ENCODE measurements around the gene TRIM47.

The TRIM47 gene

GRCh38 chr17:75834928-75835653 is 43.3 kb downstream of the TRIM47 start:
- H3K4me1 ChIP-seq (ENCODE audit: insufficient read depth, low read length) = peaks cover 27% of the 10 kb centered on the region
- no peaks in the 10 kb centered on the region for H3K36me3 ChIP-seq (ENCODE audit: insufficient read depth, low read length)
- H3K9ac ChIP-seq (ENCODE audit: low read depth, low read length) = no peak overlapping the region
- H3K9me3 ChIP-seq (ENCODE audit: control insufficient read depth, insufficient read depth, low read length) = no peaks in the 10 kb centered on the region

DNA sequence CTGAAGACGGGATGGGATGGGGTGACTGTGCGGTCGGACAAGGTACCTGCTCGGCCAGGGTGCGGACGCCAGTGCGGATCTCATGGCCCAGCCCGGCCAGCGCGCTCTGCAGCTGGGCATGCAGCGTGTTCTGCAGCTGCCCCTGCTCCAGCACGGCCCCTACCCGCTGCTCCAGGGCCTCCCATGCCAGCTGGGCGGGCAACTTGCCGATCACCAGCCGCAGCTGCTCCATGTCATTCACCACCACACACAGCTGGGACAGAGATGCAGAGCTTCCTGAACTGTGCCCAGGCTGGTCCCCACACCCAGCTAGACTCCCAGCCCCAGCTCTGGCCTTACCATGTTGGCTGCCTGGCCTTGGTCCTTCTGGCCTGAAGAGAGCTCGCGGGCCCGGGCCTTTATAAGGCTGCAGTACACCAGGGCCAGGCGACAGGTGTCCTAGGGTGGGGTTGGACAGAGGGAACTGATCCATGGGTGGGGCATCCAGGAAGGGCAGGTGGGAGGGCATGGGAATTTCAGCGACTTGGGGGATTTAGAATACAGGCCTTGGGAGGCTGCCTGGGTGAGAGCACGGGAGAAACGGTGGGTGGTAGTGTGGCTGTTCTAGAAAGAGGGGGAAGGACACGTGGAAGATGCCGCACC is 44.0 kb downstream of the TRIM47 start:
- Histone ChIP-seq H3K4me1 (ENCODE audit: insufficient read depth, low read length) (peaks cover 27% of the 10 kb centered on the region), H3K36me3 (ENCODE audit: insufficient read depth, low read length) (no peaks in the 10 kb centered on the region), H3K9me3 (ENCODE audit: control insufficient read depth, insufficient read depth, low read length) (no peaks in the 10 kb centered on the region), H3K9ac (ENCODE audit: low read depth, low read length) (no peak overlapping the region)

GRCh38 chr17:75832652-75833400 is 45.6 kb downstream of the TRIM47 start:
- H3K9ac ChIP-seq (ENCODE audit: low read depth, low read length) = peak overlapping the region; percentile 28; the same call in 1 of the 2 replicates

DNA sequence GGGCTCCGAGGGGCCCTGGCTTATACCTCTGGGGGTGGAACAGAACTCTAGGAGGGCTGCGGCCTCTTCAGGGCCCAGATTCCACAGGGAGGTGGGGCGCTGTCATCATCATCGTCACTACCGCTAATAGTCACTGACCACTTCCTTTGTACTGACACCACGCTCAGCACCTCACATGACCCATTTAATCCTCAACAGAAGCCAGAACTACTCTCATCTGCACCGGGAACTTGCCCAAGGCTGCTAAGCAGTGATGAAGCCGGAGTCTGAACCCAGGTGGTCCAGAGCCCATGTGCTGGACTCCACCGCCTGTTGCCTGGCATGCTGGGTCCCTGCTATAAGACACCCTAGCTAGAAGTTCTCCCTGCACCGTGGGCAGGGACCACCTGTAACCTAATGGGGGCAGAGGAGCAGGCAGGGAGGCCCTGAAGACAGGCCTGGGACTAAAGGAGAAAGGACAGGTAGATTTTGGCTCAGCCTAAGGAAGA is 46.2 kb downstream of the TRIM47 start:
- H3K4me1 ChIP-seq (ENCODE audit: insufficient read depth, low read length) = peaks cover 36% of the 10 kb centered on the region
- no peaks in the 10 kb centered on the region for H3K9me3 ChIP-seq (ENCODE audit: control insufficient read depth, insufficient read depth, low read length)
- peak overlapping the region; percentile 28; the same call in 1 of the 2 replicates for H3K9ac ChIP-seq (ENCODE audit: low read depth, low read length)
- H3K36me3 ChIP-seq (ENCODE audit: insufficient read depth, low read length) = no peaks in the 10 kb centered on the region

More at GRCh38 chr17:75832652-75833400, 45.6 kb downstream of the TRIM47 start:
- Histone ChIP-seq H3K4me1 (ENCODE audit: insufficient read depth, low read length) (peaks cover 33% of the 10 kb centered on the region), H3K36me3 (ENCODE audit: insufficient read depth, low read length) (no peaks in the 10 kb centered on the region), H3K9me3 (ENCODE audit: control insufficient read depth, insufficient read depth, low read length) (no peaks in the 10 kb centered on the region)

- H3K36me3 ChIP-seq (ENCODE audit: insufficient read depth, low read length) = no peaks in the 10 kb centered on the region
- peaks cover 39% of the 10 kb centered on the region for H3K4me1 ChIP-seq (ENCODE audit: insufficient read depth, low read length)
- H3K9ac ChIP-seq (ENCODE audit: low read depth, low read length) = peak overlapping the region; percentile 31; the same call in 1 of the 2 replicates
- H3K9me3 ChIP-seq (ENCODE audit: control insufficient read depth, insufficient read depth, low read length) = no peaks in the 10 kb centered on the region
Observed at GRCh38 chr17:75831032-75831571, 47.3 kb downstream of the TRIM47 start.

DNA sequence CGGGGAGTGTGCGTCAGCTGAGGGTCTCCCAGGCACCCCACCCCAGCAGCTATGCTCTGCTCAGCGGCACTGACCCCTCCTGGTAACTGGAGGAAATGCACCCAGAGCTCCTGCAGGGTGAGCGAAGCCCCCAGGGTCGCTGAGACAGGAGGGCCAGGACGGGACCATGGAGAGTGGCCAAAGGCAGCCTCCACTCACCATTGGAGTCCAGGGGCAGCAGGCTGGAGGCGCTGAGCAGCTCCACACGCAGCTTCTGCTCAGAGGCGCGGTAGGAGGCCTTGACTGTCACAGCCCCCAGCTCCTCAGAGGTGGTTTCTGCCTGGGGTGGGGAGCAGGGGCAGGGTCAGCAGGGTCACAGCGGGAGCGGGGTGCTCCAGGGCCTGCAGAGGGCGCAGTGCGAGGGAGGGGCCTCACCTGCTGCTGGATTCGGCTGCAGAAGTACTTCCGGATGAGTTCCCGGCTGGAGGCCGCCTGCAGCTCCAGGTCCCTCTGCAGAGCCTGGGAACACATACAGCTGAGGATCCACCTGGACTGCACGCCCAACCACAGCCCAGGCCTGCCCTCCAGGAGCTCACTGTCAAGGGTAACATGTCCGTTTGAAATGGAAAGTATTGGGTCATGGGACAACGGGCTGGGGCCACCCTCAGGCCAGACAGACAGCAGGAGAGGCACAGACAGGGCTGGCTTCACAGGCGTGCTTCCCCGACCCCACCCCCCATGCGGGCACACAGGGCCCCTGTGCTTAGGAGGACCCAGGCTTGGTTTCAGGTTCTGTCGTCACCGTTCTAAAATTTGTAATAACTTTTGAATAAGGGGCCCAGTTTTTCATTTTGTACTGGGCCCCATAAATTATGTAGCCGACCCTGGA is 48.0 kb downstream of the TRIM47 start:
- H3K4me1 ChIP-seq (ENCODE audit: insufficient read depth, low read length) = peaks cover 39% of the 10 kb centered on the region
- no peaks in the 10 kb centered on the region for H3K9me3 ChIP-seq (ENCODE audit: control insufficient read depth, insufficient read depth, low read length)
- H3K9ac ChIP-seq (ENCODE audit: low read depth, low read length) = peak overlapping the region; percentile 31
- no peaks in the 10 kb centered on the region for H3K36me3 ChIP-seq (ENCODE audit: insufficient read depth, low read length)

GRCh38 chr17:75829747-75830146 is 48.6 kb downstream of the TRIM47 start:
- H3K36me3 ChIP-seq (ENCODE audit: insufficient read depth, low read length) = no peaks in the 10 kb centered on the region

GRCh38 chr17:75828741-75829140 is 49.6 kb downstream of the TRIM47 start:
- no peaks in the 10 kb centered on the region for H3K36me3 ChIP-seq (ENCODE audit: insufficient read depth, low read length)
- no peaks in the 10 kb centered on the region for H3K9me3 ChIP-seq (ENCODE audit: control insufficient read depth, insufficient read depth, low read length)
- H3K4me1 ChIP-seq (ENCODE audit: insufficient read depth, low read length) = peaks cover 34% of the 10 kb centered on the region
- H3K9ac ChIP-seq (ENCODE audit: low read depth, low read length) = no peak overlapping the region

More at GRCh38 chr17:75829747-75830146, 48.6 kb downstream of the TRIM47 start:
- Histone ChIP-seq H3K4me1 (ENCODE audit: insufficient read depth, low read length) (peaks cover 34% of the 10 kb centered on the region), H3K9me3 (ENCODE audit: control insufficient read depth, insufficient read depth, low read length) (no peaks in the 10 kb centered on the region), H3K9ac (ENCODE audit: low read depth, low read length) (peak overlapping the region; percentile 31; the same call in 1 of the 2 replicates)

- Histone ChIP-seq H3K9ac (ENCODE audit: low read depth, low read length) (peak overlapping the region; percentile 40; the same call in 1 of the 2 replicates), H3K9me3 (ENCODE audit: control insufficient read depth, insufficient read depth, low read length) (no peaks in the 10 kb centered on the region), H3K4me1 (ENCODE audit: insufficient read depth, low read length) (peaks cover 29% of the 10 kb centered on the region), H3K36me3 (ENCODE audit: insufficient read depth, low read length) (no peaks in the 10 kb centered on the region; the same call in 1 of the 2 replicates)
Observed at GRCh38 chr17:75828076-75828400, 50.3 kb downstream of the TRIM47 start.

DNA sequence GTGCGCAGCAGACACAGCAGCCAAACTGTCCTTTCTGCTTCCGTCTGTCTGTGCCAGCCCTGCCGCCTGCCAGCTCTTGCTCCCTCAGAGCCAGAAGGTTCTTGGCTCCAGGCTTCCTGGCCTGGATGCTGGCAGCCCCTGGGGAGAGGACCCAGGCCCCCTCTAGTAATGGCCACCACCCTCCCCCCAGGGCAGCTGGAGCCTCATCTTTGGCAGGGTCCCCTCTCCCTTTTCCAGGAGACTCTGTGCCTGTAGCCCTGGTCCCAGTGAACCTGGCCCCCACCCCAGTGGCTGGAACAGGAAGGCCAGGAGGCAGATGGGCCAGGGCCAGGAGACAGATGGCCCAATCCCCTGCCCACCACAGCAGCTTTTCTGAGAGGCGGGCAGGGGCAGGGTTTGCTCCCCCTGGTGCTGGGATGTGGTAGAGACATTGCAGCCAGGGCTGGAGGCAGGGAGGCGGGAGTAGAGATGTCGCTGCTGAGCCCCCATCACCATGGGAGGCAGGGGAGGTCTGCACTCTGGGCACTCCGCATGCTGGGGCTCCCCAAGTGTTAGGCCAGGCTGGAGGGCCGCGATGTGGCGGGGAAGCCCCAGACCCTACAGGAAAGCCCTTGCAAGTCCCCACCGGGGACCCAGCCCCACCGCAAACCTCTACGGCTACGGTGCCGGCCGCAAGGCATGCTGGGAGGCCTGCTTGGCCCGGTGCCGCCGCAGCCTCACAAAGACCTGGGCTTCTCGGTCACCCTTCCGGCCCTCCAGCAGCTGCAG is 50.9 kb downstream of the TRIM47 start:
- Histone ChIP-seq H3K36me3 (ENCODE audit: insufficient read depth, low read length) (no peaks in the 10 kb centered on the region; the same call in 1 of the 2 replicates), H3K9ac (ENCODE audit: low read depth, low read length) (peak overlapping the region; percentile 40; the same call in 1 of the 2 replicates), H3K9me3 (ENCODE audit: control insufficient read depth, insufficient read depth, low read length) (no peaks in the 10 kb centered on the region), H3K4me1 (ENCODE audit: insufficient read depth, low read length) (peaks cover 27% of the 10 kb centered on the region)

GRCh38 chr17:75826561-75827307 is 51.6 kb downstream of the TRIM47 start:
- no peak overlapping the region for H3K9ac ChIP-seq (ENCODE audit: low read depth, low read length)
- no peaks in the 10 kb centered on the region; the same call in 1 of the 2 replicates for H3K36me3 ChIP-seq (ENCODE audit: insufficient read depth, low read length)
- H3K9me3 ChIP-seq (ENCODE audit: control insufficient read depth, insufficient read depth, low read length) = no peaks in the 10 kb centered on the region
- H3K4me1 ChIP-seq (ENCODE audit: insufficient read depth, low read length) = peaks cover 21% of the 10 kb centered on the region; the same call in 1 of the 2 replicates

DNA sequence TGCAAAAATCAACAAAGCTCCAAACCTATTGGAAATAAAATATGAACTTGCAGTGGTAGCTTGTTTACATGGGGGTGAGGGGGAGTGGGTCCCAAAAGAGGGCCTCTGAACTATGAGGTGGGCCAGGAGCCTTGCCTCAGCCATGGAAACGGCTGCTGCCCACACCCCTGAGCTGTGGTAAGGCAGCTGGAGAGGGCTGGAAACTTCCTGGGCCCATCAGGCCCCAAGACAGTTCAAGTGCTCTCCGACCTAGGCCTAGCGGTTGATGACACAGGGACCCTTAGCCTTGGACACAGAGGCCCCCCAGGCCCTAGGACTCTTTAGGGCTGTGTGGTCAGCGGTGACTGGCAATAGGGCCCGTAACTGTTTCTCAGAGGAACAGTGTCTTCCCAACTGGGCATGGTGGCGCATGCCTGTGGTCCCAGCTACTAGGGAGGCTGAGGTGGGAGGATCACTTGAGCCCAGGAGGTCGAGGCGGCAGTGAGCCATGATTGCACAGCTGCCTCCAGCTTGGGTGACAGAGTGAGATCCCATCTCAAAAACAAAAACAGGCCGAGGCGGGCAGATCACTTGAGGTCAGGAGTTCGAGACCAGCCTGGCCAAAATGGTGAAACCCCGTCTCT is 52.5 kb downstream of the TRIM47 start:
- Histone ChIP-seq H3K9ac (ENCODE audit: low read depth, low read length) (no peak overlapping the region), H3K9me3 (ENCODE audit: control insufficient read depth, insufficient read depth, low read length) (no peaks in the 10 kb centered on the region), H3K4me1 (ENCODE audit: insufficient read depth, low read length) (peaks cover 18% of the 10 kb centered on the region; the same call in 1 of the 2 replicates), H3K36me3 (ENCODE audit: insufficient read depth, low read length) (peaks cover under 1% of the 10 kb centered on the region; the same call in 1 of the 2 replicates)
